DOHH2 (cell line): Measurements from ENCODE around the gene CLMN.

ENCODE experiments used
- EZH2phosphoT487 ChIP-seq: fragments of 200-600 bp; sonication (generic); IDR thresholded peaks from 2 replicates; pipeline ENCODE4 v1.6.1; 2017; ENCODE audit warnings: borderline replicate concordance, mild to moderate bottlenecking, antibody characterized with exemption, low read length, moderate library complexity, mixed read lengths
- TF ChIP-seq, protein P1 (sequence below): fragments of 200-600 bp; sonication (generic); IDR thresholded peaks from one replicate; pipeline ENCODE4 v1.5.1; 2014; ENCODE audit warnings: antibody characterized with exemption, mild to moderate bottlenecking, low read depth, low read length; ENCODE audit not compliant: poor library complexity, severe bottlenecking

DNA sequence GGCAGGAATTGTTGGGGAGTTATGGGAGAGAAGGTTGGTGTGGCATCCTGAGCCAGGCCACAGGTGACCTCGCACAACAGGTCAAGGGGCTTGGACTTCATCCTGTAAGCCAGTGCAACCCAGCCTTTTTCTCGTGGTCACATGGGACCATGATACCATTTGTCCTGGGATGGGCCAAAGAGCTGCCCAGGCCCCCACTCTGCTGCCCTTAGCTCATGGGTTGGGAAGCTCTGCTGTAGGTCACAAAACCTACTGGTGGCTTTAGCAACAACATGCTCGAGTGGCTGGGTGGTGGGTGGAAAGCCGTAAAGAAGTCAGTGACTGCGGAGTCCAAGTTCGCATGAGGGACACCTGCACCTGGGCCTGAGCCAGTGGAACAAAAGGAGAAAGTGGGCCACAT lies 4.6 kb downstream of the CLMN start:
- TF ChIP-seq, protein P1, sequence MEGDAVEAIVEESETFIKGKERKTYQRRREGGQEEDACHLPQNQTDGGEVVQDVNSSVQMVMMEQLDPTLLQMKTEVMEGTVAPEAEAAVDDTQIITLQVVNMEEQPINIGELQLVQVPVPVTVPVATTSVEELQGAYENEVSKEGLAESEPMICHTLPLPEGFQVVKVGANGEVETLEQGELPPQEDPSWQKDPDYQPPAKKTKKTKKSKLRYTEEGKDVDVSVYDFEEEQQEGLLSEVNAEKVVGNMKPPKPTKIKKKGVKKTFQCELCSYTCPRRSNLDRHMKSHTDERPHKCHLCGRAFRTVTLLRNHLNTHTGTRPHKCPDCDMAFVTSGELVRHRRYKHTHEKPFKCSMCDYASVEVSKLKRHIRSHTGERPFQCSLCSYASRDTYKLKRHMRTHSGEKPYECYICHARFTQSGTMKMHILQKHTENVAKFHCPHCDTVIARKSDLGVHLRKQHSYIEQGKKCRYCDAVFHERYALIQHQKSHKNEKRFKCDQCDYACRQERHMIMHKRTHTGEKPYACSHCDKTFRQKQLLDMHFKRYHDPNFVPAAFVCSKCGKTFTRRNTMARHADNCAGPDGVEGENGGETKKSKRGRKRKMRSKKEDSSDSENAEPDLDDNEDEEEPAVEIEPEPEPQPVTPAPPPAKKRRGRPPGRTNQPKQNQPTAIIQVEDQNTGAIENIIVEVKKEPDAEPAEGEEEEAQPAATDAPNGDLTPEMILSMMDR: no peak
- no peak for TF ChIP-seq EZH2phosphoT487
